HG02938 (cell line): ENCODE measurements around the gene TNFAIP1.

Experiments used
- ATAC-seq: cut with Tn5 transposase; IDR thresholded peaks from one replicate; pipeline ENCODE4 v1.9.1; 2021; ENCODE audit warnings: mild to moderate bottlenecking, moderate library complexity; ENCODE audit not compliant: unreplicated experiment

TNFAIP1 gene

DNA sequence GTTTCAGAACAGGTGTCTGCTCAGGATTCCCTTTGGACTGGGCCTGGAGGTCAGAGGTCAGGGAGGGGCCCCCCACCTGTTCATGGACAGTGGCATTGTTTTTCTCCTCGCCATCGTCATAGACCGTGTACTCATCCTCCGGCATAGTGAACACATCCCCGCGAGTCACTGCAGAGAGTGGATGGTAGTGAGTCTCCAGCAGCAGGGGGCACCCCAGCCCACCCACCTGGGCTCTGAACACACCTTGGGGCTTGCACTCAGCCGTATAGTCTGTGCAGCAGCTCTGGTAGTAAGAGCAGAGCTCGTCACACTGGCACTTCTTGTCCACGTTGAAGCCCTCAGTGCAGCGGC lies 34.1 kb downstream of the TNFAIP1 start:
- no peak for ATAC-seq

DNA sequence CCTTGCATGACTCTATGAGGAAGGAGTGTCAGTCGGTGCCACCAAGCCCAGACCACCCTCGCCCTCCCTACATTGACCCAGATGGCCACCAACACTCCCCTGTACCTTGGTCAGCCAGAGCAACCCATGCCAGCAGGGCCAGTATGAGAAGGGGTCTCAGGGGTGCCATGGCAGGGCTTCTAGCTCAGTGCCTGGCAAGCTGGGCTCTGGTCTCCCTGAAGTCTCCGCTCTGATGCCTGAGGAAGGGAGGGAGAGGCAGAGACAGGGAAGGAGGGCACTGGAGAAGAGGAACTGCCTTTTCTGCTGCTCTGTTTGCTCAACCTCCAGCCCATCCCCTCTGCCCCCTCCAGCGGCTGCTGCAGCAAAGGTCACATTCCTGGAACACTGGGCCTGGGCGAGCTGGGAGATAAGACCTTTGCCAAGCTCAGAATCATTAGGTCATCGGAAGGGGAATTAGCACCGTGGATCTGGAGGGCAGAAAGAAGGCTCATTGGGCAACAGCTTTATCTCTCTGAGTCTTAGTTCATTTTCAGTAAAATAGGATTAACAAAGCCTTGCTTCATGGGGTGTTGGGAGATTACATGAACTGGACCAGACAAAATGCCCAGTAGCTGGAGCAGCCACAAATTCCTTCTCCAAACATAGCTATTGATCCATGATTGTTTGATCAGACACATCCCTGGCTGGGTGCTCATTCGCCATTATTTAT lies 34.6 kb downstream of the TNFAIP1 start, which contains the start of gene VTN:
TSS of gene VTN (minus strand) at position 273 of the 709 bp plus-strand sequence. CDS start at position 169, 104 bp downstream.
- ATAC-seq, result no peak

DNA sequence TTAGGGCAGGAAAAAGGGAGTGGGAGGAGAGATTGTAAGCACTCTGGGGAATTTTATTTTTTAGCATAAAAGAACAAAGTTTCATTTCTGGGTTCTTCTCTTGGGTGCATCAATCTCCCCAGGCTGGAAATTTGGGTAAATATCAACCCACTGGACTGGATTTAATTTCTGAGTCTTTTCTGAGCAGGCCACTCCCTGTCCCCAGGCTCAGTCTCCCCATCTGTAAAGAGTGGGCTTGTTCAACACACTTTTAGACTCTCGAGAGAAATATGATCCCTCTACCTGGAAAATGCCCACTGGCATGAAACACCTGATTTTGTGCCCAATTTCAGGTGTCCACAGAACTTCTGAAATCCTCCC lies 35.2 kb downstream of the TNFAIP1 start:
- no peak for ATAC-seq

DNA sequence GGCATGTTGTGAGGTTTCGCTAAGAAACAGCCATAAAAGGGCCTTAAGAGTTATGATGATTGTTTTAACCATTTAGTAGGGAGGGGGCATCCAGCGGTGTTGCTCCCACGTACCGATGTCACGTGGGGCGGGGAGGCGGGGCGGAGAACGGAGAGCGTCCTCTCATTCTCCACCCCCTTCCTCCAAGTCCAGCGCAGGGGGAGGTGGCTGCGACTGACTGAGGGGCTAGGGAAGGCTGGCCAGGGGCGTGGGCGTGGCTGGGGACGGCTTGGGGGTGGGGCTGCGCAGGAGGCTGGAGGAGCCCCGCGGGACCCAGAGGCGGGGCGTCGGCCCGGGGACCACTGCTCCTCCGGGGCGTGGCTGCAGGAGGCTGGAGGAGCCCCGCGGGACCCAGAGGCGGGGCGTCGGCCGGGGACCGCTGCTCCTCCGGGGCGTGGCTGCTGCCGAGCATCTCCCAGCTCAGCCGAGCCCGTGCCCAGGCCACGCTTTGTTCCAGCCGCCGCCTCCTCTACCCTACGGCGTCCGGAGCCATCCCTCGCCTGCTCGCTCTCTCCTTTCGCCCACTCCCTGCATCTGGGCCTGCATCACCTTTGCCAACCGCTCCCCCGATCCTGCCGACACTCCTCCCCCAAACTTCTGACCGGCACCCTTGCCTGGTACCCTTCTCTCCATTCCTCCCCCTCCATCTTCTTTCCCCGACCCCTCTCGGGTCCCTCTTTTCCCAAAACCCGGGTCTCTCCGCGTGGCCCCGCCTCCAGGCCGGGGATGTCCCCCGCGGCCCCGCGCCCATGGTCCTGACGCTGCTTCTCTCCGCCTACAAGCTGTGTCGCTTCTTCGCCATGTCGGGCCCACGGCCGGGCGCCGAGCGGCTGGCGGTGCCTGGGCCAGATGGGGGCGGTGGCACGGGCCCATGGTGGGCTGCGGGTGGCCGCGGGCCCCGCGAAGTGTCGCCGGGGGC lies 36.0 kb downstream of the TNFAIP1 start, which contains the start of gene SARM1:
TSS of gene SARM1 (plus strand) at position 450 of the 958 bp plus-strand sequence. CDS start at position 789, 339 bp downstream.
- ATAC-seq, result peak; percentile 70

DNA sequence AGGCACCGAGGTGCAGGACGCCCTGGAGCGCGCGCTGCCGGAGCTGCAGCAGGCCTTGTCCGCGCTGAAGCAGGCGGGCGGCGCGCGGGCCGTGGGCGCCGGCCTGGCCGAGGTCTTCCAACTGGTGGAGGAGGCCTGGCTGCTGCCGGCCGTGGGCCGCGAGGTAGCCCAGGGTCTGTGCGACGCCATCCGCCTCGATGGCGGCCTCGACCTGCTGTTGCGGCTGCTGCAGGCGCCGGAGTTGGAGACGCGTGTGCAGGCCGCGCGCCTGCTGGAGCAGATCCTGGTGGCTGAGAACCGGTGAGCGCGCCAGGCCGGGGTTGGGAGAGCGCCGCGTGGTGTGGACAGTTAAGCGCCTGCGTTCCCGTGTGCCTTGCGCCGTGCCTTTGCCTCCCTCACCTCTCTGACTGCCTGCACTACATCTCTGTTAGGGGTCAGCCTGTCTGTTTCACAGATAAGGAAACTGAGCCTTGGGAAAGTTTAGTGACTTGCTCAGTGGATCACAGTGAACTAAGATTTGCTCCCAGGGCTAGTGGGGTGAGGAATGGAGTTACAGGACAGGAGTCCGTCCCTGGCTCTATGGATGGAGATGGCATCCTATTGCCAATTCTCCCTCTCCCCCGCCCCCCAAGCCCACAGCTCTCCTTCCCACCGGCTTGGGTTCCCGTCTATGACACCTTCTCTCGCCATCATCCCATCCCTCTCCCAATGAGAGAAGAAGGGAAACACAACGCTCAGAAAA lies 36.8 kb downstream of the TNFAIP1 start:
- peak; percentile 24 for ATAC-seq

DNA sequence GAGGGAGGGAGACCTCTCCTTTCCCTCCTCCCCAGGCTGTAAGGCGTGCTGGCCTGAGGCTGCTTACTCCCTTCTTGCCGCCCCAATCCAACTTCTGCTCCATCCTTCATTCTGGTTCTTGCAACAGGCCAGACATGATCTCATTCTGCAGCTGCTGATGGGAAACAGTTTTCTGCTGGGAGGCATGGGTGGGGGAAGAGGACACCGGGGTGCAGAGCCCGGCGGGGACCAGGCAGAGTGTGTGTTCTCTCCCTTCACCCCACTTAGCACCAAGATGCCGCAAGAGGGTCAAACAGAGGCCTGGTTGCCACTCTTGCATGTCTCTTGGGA lies 37.3 kb downstream of the TNFAIP1 start:
- no peak for ATAC-seq

DNA sequence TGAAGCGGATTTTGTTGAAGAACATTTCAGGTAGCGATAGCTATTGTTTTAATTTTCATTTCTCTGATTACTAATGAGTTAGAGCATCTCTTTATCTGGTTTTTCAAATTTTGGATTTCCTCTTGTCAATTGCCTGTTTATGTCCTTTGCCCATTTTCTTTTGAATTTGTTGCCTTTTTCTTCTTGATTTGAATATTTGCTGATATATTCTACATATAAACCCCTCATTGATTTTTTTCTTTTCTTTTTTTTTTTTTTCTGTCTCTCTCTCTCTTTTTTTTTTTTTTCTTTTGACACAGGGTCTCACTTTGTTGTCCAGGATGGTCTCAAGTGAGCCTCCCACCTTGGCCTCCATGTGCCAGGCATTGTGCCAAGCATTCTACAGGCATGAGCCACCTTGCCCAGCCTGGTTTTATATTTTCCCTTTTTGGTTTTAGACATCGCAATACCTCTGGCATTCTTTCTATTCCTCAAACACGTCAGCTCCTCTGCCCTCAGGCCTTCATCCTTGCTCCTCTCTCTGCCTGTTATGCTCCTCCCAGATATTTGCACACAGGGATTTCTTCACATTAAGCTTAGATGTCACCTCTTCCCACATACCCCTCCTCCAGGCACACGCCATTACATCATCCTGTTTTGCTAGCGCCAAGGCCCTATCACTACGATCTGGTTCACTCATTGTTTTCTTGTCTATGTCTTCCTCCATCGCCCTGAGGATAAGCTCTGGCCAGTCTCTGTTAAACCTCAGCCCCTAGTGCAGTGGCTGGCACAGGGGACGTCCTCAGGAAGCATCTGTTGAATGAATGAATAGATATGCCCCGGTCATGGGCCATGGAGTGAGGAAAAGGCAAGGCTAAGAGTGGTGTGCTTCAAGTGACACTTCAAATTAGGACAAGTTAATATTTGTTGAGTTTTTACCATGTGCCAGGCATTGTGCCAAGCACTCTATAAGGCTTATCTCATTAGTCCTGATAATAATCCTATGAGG lies 44.5 kb downstream of the TNFAIP1 start:
- no peak for ATAC-seq

DNA sequence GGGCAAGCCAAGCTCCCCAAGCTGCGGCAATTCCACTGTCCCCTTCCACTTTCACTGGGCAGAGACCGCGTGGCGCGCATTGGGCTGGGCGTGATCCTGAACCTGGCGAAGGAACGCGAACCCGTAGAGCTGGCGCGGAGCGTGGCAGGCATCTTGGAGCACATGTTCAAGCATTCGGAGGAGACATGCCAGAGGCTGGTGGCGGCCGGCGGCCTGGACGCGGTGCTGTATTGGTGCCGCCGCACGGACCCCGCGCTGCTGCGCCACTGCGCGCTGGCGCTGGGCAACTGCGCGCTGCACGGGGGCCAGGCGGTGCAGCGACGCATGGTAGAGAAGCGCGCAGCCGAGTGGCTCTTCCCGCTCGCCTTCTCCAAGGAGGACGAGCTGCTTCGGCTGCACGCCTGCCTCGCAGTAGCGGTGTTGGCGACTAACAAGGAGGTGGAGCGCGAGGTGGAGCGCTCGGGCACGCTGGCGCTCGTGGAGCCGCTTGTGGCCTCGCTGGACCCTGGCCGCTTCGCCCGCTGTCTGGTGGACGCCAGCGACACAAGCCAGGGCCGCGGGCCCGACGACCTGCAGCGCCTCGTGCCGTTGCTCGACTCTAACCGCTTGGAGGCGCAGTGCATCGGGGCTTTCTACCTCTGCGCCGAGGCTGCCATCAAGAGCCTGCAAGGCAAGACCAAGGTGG lies 45.7 kb downstream of the TNFAIP1 start:
- ATAC-seq, result no peak

DNA sequence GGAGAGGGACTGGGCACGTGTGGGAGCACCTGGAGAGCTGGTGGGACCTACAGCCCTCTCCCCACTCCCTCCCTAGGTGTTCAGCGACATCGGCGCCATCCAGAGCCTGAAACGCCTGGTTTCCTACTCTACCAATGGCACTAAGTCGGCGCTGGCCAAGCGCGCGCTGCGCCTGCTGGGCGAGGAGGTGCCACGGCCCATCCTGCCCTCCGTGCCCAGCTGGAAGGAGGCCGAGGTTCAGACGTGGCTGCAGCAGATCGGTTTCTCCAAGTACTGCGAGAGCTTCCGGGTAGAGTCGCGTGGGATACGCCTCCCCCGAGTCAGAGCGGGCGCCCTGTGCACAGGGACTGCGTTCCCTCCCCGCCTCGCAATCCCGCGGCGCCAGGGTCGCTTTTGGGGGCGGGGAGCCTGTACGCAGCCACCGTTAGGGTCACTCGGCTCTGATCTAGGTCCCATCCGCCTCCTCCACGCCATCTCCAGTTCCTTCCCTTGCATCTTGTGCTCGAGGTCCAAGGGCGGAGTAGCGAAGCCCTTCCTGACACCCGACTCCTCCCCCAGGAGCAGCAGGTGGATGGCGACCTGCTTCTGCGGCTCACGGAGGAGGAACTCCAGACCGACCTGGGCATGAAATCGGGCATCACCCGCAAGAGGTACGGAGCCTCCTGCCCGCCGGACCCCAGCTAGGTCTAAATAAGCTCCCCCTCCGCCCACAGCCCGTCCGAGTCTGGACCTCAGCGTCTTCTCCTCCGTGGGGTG lies 48.9 kb downstream of the TNFAIP1 start:
- peak; percentile 67 for ATAC-seq

DNA sequence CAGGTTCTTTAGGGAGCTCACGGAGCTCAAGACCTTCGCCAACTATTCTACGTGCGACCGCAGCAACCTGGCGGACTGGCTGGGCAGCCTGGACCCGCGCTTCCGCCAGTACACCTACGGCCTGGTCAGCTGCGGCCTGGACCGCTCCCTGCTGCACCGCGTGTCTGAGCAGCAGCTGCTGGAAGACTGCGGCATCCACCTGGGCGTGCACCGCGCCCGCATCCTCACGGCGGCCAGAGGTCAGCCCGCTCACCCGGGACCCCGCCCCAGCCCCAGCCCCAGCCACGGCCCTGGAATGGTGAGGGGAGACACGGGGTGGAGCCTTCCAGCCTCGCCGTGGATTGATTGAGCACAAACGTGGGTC lies 49.5 kb downstream of the TNFAIP1 start:
- ATAC-seq, result peak; percentile 7

DNA sequence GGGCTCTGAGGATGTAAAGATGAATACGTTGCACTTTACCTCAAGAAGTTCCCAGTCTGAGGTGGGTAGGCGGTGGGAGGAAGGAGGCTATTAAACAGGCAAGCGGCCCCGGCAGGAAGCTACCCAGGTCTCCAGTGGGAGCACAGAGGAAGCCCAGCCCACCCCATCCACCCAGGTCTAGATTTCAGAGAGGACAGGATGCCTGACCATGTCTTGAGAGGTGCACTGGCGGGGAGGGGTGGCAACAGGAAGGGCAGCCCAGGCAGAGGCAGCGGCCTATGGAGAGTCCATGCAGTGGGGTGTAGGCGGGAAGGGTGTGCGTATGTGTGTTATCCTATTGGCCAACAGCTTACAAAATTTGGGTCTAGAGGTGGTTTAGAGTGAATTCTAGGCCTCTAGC lies 49.8 kb downstream of the TNFAIP1 start:
- ATAC-seq, result no peak

DNA sequence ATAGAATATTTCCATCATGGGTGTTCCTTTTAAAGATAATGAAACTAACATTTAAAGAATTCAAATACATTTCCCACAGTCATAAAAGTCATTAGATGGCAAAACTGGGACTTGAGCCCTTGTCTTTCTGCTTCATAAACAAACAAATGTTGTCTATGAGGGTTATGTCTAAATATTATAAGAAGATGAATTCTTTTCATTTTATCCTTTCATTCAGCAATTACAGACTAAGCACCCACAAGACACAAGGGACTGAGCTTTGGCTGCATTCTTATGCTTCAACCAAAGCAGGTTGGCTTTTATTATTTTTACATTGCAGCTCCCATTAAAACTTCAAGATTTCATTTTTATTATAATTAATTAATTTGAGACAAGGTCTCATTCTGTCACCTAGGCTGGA lies 50.8 kb downstream of the TNFAIP1 start:
- ATAC-seq, result no peak

DNA sequence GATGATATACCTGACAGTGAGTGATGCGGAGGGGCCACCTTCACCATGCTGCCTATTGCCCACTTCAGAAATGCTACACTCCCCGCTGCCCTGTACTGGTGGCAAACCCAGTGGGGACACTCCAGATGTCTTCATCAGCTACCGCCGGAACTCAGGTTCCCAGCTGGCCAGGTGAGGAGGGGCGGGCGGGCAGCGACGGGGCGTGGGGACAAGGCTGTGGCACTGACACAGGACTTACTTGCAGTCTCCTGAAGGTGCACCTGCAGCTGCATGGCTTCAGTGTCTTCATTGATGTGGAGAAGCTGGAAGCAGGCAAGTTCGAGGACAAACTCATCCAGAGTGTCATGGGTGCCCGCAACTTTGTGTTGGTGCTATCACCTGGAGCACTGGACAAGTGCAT lies 52.5 kb downstream of the TNFAIP1 start:
- no peak for ATAC-seq

DNA sequence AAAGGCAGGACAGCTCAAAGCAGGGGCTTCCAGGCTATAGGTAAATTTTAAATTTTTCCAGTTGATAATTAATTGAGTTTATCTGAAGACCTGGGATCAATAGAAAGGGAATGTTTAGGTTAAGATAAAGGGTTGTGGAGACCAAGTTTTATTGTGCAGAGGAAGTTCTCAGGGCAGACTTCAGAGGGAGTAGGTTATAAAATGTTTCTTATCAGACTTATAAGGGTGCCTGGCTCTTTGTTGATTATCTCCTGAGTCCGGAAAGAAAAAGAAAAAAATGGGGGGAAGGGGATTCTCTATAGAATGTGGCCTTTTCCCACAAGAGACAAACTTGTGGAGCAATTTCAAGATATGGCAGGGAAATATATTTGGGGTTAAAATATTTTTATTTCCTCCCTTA lies 54.6 kb downstream of the TNFAIP1 start:
- ATAC-seq, result no peak

DNA sequence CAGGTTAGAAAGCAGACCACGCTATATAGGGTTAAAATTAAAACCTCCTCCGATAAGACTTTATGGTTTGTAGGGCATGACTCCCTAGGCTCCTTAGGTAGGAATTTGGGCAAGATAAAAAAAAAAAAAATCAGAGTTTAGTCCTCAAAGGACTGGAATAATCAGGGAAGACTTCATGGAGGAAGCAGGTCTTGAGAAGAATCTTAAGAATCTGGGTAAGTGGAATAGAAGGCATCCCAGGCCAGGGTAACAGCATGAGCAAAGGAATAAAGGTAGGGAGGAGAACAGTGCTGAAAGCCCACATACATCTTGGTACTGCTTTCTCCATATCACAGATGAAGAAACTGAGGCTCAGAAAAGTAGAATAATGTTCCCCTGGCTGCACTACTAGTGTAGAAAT lies 55.0 kb downstream of the TNFAIP1 start:
- ATAC-seq, result no peak

DNA sequence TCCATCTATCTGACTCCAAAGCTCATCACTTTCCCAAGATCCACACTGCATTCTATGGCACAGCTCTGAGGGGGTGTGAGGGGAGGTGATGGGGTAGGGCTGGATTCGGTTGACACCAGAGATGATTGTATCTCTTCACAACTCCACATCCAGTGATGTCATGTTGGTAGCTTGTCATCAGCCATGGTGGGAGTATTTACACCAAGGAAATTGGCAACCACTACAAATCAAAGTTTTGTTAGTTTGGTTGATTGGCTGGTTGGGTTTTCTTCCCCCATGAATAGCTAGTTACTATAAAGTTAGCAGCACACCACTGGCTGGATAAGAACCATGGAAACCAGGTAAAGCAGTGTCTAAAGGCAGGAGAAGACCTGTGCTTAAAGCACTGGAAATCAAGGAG lies 55.4 kb downstream of the TNFAIP1 start:
- no peak for ATAC-seq

DNA sequence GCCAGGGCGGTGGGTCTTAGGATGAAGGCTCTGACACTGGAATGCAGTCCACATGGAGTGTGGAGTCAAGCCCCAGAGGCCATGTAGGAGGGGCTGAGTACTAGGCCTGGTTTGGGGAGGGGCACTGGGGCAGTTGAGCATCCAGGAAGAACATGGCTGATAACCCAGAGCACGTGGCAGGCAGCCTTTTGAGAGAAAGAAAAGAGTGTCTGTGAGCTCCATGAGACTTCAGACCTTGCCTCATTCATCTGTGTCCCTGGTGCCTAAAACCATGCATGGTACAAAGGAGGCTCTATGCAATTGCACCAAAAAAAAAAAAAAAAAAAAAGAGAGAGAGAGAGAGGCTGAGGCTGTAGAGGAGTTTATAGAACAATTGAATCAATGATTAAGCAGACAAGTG lies 55.8 kb downstream of the TNFAIP1 start:
- no peak for ATAC-seq

DNA sequence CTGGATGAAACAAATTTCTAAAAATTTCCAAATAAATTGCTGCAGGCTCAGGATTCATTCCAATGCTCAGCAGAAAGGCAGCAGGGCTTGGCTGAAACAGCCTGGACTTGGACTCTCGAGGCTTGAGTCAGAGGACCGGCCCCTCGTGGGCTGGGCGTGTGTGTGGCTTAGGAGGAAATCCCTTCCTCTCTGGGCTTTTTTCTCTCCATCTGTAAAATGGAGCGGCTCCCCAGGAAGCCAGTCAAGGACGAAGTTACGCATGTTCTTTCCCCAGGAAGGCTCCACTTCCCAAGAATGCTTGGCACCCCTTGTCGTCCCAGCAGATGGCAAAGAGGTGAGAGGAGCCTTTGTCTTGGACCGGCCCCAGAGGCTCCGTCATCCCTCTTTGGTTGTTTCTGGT lies 56.9 kb downstream of the TNFAIP1 start:
- ATAC-seq, result no peak
